Lung microvascular endothelial cell (primary cell): Measurements from ENCODE around the gene EIF5A2. TPM values are rescaled to one million over a fixed set of nuclear protein-coding genes. Genes with fewer than 3 reads are reported as not detected.

Source experiments
- DNase-seq, 2 donors: peaks; one replicate each; pipeline versions ENCODE4 v3.0.0 to v3.0.0-alpha.2; 2010; ENCODE audit warnings: low read depth in 2 of 2
- total RNA-seq: library from RNA; depleted of rRNA; stranded (reverse); fragments of >200 nt; gene quantifications from 2 replicates; pipeline ENCODE4 v1.2.1, GENCODE V29; 2014

EIF5A2 gene
- total RNA-seq, 1 donor from 2014 or later: 4.6 TPM

DNA sequence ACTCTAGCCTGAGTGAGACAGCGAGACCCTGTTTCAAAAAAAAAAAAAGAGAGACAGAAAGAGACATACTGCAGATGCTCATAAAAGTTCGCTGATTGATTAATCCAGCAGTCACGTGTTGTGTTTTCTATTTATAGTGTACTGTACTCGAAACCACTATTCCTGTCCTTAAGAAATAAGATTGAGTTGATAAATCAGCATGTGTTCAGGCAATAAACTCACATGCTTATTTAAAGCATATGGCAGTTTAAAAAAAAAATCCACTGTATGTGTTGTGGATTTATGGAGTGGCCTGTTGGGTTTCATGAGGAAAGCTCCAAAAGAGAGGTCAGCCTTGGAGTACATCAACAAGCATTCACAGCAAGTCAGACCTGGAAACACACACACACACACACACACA, 56.1 kb downstream of the EIF5A2 start:
- no peak for DNase-seq

- peak; percentile 22 to 49 for DNase-seq
These were observed 60.0 kb downstream of the EIF5A2 start for GRCh38 chr3:170848292-170848917.

- DNase-seq: no peak
These were observed 64.1 kb downstream of the EIF5A2 start for GRCh38 chr3:170844377-170844776.

GRCh38 chr3:170840291-170840859, 68.1 kb downstream of the EIF5A2 start:
- DNase-seq: no peak

GRCh38 chr3:170839518-170840100, 68.8 kb downstream of the EIF5A2 start:
- no peak for DNase-seq

Other genes starting within 250 kb of the EIF5A2 start
- 11.9 and 36.4 TPM in 2 replicates for gene RPL22L1, start 38.4 kb downstream of the EIF5A2 start, total RNA-seq
- not detected in 2 replicates for gene SLC2A2, start 118.1 kb upstream of the EIF5A2 start, total RNA-seq